Prostate gland (tissue), 2 donors: Measurements from ENCODE around the gene LSAMP.

Source experiments
- POLR2A ChIP-seq: fragments of 450-650 bp; IDR thresholded peaks from one replicate; pipeline ENCODE4 v1.6.1; 2016; ENCODE audit warnings: antibody characterized with exemption, mild to moderate bottlenecking
- TF ChIP-seq, protein P1 (sequence below), 4 experiments: fragments of 200-600 bp in 2 of 4; fragments of 450-650 bp in 2 of 4; sonication (generic) in 2 of 4; IDR thresholded peaks; 1 replicate in 3 of 4; 2 replicates in 1 of 4; pipeline ENCODE4 v1.5.1; 2016 to 2019; ENCODE audit warnings: antibody characterized with exemption in 4 of 4, mild to moderate bottlenecking in 2 of 4, moderate library complexity in 2 of 4

- TF ChIP-seq, protein P1, sequence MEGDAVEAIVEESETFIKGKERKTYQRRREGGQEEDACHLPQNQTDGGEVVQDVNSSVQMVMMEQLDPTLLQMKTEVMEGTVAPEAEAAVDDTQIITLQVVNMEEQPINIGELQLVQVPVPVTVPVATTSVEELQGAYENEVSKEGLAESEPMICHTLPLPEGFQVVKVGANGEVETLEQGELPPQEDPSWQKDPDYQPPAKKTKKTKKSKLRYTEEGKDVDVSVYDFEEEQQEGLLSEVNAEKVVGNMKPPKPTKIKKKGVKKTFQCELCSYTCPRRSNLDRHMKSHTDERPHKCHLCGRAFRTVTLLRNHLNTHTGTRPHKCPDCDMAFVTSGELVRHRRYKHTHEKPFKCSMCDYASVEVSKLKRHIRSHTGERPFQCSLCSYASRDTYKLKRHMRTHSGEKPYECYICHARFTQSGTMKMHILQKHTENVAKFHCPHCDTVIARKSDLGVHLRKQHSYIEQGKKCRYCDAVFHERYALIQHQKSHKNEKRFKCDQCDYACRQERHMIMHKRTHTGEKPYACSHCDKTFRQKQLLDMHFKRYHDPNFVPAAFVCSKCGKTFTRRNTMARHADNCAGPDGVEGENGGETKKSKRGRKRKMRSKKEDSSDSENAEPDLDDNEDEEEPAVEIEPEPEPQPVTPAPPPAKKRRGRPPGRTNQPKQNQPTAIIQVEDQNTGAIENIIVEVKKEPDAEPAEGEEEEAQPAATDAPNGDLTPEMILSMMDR (IDR thresholded peaks at IDR 0.05): no peak
- TF ChIP-seq POLR2A: no peak
These were observed 77.4 kb downstream of the LSAMP start for GRCh38 chr3:116367761-116368395.
